Endothelial cell of umbilical vein (primary cell): ENCODE measurements around the gene C1orf122. TPM values are rescaled to one million over a fixed set of nuclear protein-coding genes. Genes with fewer than 3 reads are reported as not detected.

Experiments used
- BruUV-seq: library from RNA; stranded (reverse); fragments of 400-500 nt; replicated peaks from 2 replicates; lab custom pipeline; 2021; lab: Mats Ljungman, UMichigan
- CTCF ChIA-PET: fragments of 300-600, 350-600 bp; sonication (Branson Sonifier 250); formaldehyde crosslinking; loops from one replicate; lab custom pipeline; 2021; ENCODE audit warnings: antibody characterized with exemption, inconsistent platforms; lab: Charles Lee
- POLR2A ChIA-PET: fragments of 300-600, 350-600 bp; sonication (Branson Sonifier 250); formaldehyde crosslinking; loops from one replicate; lab custom pipeline; 2021; ENCODE audit warnings: antibody characterized with exemption, inconsistent platforms; lab: Charles Lee
- DNase-seq: peaks from one replicate; pipeline ENCODE4 v3.0.0-alpha.2; 2011; ENCODE audit warnings: low read depth, low spot score
- FAIRE-seq: peaks from 2 replicates; lab custom pipeline; 2011; peaks lifted over from hg19 to GRCh38; lab: Jason Lieb, UNC
- H2AFZ ChIP-seq: 2 replicates; pipeline ENCODE4 v1.6.0; 2012; ENCODE audit warnings: low read depth, low read length, control low read depth, inconsistent platforms
- H3K27ac ChIP-seq: 2 replicates; pipeline ENCODE4 v1.5.1; 2011; ENCODE audit warnings: low read depth, mild to moderate bottlenecking, control low read depth, low read length, moderate library complexity; ENCODE audit not compliant: insufficient read depth
- H3K27me3 ChIP-seq, 2 experiments: 2 replicates each; pipeline versions ENCODE4 v1.6.0 to v1.6.1; 2011; ENCODE audit warnings: low read length in 2 of 2, mixed read lengths in 1 of 2; ENCODE audit not compliant: control insufficient read depth in 2 of 2, insufficient read depth in 2 of 2
- H3K36me3 ChIP-seq, 2 experiments: 2 replicates in 1 of 2; 3 replicates in 1 of 2; pipeline ENCODE4 v1.5.1; 2011; ENCODE audit warnings: low read length in 2 of 2, mild to moderate bottlenecking in 1 of 2, moderate library complexity in 1 of 2; ENCODE audit not compliant: control insufficient read depth in 2 of 2, insufficient read depth in 2 of 2; ENCODE audit errors: extremely low read depth in 1 of 2
- H3K4me1 ChIP-seq: 3 replicates; pipeline ENCODE4 v1.5.1; 2011; ENCODE audit warnings: mild to moderate bottlenecking, low read length; ENCODE audit not compliant: control insufficient read depth, insufficient read depth; ENCODE audit errors: extremely low read depth
- H3K4me2 ChIP-seq: 2 replicates; pipeline ENCODE4 v1.6.1; 2011; ENCODE audit warnings: low read length, control low read depth, mixed read lengths; ENCODE audit not compliant: insufficient read depth
- H3K4me3 ChIP-seq, 3 experiments: fragments of 200-600 bp in 1 of 3; sonication (generic), shearing (Covaris generic) in 1 of 3; replicated peaks in 1 of 3; 2 replicates each; pipeline ENCODE4 v1.5.1; 2011 to 2016; ENCODE audit warnings: control low read depth in 3 of 3, low read length in 3 of 3, mild to moderate bottlenecking in 2 of 3, inconsistent platforms in 1 of 3, low read depth in 1 of 3, moderate library complexity in 1 of 3; ENCODE audit not compliant: insufficient read depth in 1 of 3
- H3K79me2 ChIP-seq: 2 replicates; pipeline ENCODE4 v1.6.0; 2012; ENCODE audit warnings: low read length, inconsistent platforms; ENCODE audit not compliant: control insufficient read depth, insufficient read depth
- H3K9ac ChIP-seq: replicated peaks from 2 replicates; pipeline ENCODE3; 2011; ENCODE audit warnings: low read length, control low read depth; ENCODE audit not compliant: insufficient read depth; ENCODE audit errors: extremely low read depth
- H3K9me1 ChIP-seq: replicated peaks from 3 replicates; pipeline ENCODE4 v1.6.0; 2011; ENCODE audit warnings: mild to moderate bottlenecking, low read length; ENCODE audit not compliant: control insufficient read depth, insufficient read depth; ENCODE audit errors: extremely low read depth
- H3K9me3 ChIP-seq: replicated peaks from 2 replicates; pipeline ENCODE4 v1.5.1; 2012; ENCODE audit warnings: low read length, inconsistent platforms; ENCODE audit not compliant: control insufficient read depth, insufficient read depth
- H4K20me1 ChIP-seq: replicated peaks from 2 replicates; pipeline ENCODE3; 2011; ENCODE audit warnings: mild to moderate bottlenecking, low read length; ENCODE audit not compliant: control insufficient read depth, insufficient read depth; ENCODE audit errors: extremely low read depth
- EZH2 ChIP-seq: IDR thresholded peaks from 2 replicates; pipeline ENCODE4 v1.6.1; 2012; ENCODE audit warnings: borderline replicate concordance, low read depth, mild to moderate bottlenecking, moderate library complexity, low read length, inconsistent platforms; ENCODE audit not compliant: severe bottlenecking
- FOS ChIP-seq: IDR thresholded peaks from 2 replicates; pipeline ENCODE4 v1.6.1; 2011; ENCODE audit warnings: mild to moderate bottlenecking, low read length, moderate library complexity, borderline replicate concordance; ENCODE audit not compliant: insufficient read depth
- GATA2 ChIP-seq: IDR thresholded peaks from 2 replicates; pipeline ENCODE4 v1.7.0; 2011; ENCODE audit warnings: low read depth, mild to moderate bottlenecking, moderate library complexity, mixed read lengths, low read length; ENCODE audit not compliant: insufficient read length, insufficient read depth
- JUN ChIP-seq: IDR thresholded peaks from 2 replicates; pipeline ENCODE4 v1.6.1; 2011; ENCODE audit warnings: borderline replicate concordance, low read depth; ENCODE audit not compliant: insufficient read length, insufficient read depth
- MAX ChIP-seq: IDR thresholded peaks from 2 replicates; pipeline ENCODE4 v1.6.1; 2011; ENCODE audit not compliant: insufficient read depth, insufficient read length
- MYC ChIP-seq: IDR thresholded peaks from one replicate; pipeline ENCODE4 v1.6.1; 2011; ENCODE audit warnings: mild to moderate bottlenecking, low read depth, low read length
- POLR2A ChIP-seq: IDR thresholded peaks from 2 replicates; pipeline ENCODE4 v1.6.1; 2012; ENCODE audit warnings: low read depth, mild to moderate bottlenecking, control low read depth, low read length
- POLR2AphosphoS5 ChIP-seq: IDR thresholded peaks from 2 replicates; pipeline ENCODE4 v1.6.1; 2012; ENCODE audit warnings: low read depth, mild to moderate bottlenecking, control low read depth, low read length, moderate library complexity; ENCODE audit not compliant: insufficient read depth
- dilution Hi-C: fragments of 300-500 bp; cut with MboI; formaldehyde crosslinking; loops from one replicate; pipeline ENCODE4 v1.15.0; 2019; ENCODE audit warnings: low sequenced_read_pairs; ENCODE audit not compliant: extremely low pct_ligation_motif_present
- intact Hi-C: fragments of 100-400 bp; cut with micrococcal nuclease; formaldehyde crosslinking; loops from one replicate; pipeline ENCODE4 v1.10.0; 2022
- polyA plus RNA-seq, 4 experiments: library from polyadenylated mRNA; depleted of rRNA in 3 of 4; stranded (reverse) in 3 of 4; unstranded in 1 of 4; fragments of >200 nt; gene quantifications; 2 replicates each; pipeline versions ENCODE4 v1.2.1 to v1.2.3, GENCODE V29; 2011 to 2012; ENCODE audit warnings: missing spikeins in 1 of 4
- total RNA-seq: library from RNA; stranded (reverse); gene quantifications from 2 replicates; pipeline ENCODE4 v1.2.3, GENCODE V29; 2021
- TF ChIP-seq, protein P1 (sequence below), 2 donors: IDR thresholded peaks; 1 replicate in 1 of 2; 2 replicates in 1 of 2; pipeline ENCODE4 v1.5.1; 2011; ENCODE audit warnings: low read length in 2 of 2, mild to moderate bottlenecking in 2 of 2, moderate library complexity in 2 of 2, control low read depth in 1 of 2, inconsistent platforms in 1 of 2, low read depth in 1 of 2; ENCODE audit not compliant: insufficient read depth in 1 of 2; ENCODE audit errors: extremely low read depth in 1 of 2

The C1orf122 gene
- total and polyA plus RNA-seq, 2 donors (not counting 3 experiments of a cell fraction or from before 2014, with no cell fraction given): 32.8 to 38.8 TPM

DNA sequence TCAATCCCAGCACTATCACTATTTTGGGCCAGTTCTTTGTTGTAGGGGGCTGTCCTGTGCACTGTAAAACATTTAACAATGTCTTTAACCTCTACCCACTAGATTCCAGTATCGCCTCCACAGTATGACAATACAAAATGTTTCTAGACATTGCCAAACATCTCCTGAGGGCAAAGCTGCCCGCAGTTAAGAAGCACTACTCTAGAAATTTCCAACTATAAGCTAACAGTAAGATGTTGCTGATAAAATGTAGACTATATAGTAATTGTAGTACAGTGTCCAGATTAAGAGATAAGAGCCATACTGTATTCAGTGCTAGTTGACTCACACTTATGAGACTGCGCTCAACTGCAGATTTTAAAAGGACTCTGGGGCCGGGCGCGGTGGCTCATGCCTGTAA is 46.8 kb downstream of the C1orf122 start:
- H3K4me2 ChIP-seq: no peak overlapping the region
- H2AFZ ChIP-seq: no peak overlapping the region
- peaks cover 2% of the 10 kb centered on the region for H4K20me1 ChIP-seq
- ChIA-PET CTCF (no interaction called here), POLR2A (interaction anchor here (0.6 kb wide), 1 partner anchor 184 kb away, joined by 8 read pairs; no protein-coding TSS in a partner anchor)
- peaks cover 57% of the 10 kb centered on the region for H3K79me2 ChIP-seq
- no peaks in the 10 kb centered on the region for H3K9me1 ChIP-seq
- FAIRE-seq (no peak), DNase-seq (no peak)
- dilution Hi-C loops: no loop called here
- TF ChIP-seq EZH2 (no peak), POLR2AphosphoS5 (no peak), MAX (no peak), MYC (no peak), FOS (no peak), GATA2 (no peak), POLR2A (no peak), JUN (no peak)
- TF ChIP-seq, protein P1, sequence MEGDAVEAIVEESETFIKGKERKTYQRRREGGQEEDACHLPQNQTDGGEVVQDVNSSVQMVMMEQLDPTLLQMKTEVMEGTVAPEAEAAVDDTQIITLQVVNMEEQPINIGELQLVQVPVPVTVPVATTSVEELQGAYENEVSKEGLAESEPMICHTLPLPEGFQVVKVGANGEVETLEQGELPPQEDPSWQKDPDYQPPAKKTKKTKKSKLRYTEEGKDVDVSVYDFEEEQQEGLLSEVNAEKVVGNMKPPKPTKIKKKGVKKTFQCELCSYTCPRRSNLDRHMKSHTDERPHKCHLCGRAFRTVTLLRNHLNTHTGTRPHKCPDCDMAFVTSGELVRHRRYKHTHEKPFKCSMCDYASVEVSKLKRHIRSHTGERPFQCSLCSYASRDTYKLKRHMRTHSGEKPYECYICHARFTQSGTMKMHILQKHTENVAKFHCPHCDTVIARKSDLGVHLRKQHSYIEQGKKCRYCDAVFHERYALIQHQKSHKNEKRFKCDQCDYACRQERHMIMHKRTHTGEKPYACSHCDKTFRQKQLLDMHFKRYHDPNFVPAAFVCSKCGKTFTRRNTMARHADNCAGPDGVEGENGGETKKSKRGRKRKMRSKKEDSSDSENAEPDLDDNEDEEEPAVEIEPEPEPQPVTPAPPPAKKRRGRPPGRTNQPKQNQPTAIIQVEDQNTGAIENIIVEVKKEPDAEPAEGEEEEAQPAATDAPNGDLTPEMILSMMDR (IDR thresholded peaks at IDR 0.05; ENCODE audit: extremely low read depth in 1 of 2, insufficient read depth in 1 of 2, low read depth in 1 of 2, low read length in 2 of 2): no peak
- no TSS peak for BruUV-seq
- intact Hi-C loops: no loop called here
- peaks cover 21% of the 10 kb centered on the region for H3K4me1 ChIP-seq
- no peak overlapping the region for H3K4me3 ChIP-seq
- H3K9ac ChIP-seq: no peak overlapping the region
- H3K27ac ChIP-seq: no peak overlapping the region
- peaks cover 1 to 5% of the 10 kb centered on the region in 2 experiments for H3K36me3 ChIP-seq
- H3K9me3 ChIP-seq: no peaks in the 10 kb centered on the region
- no peaks in the 10 kb centered on the region for H3K27me3 ChIP-seq

Other genes with a start within 250 kb of the C1orf122 start
- 55.5 and 57.1 TPM in 2 replicates for gene GNL2, start 211.9 kb upstream of the C1orf122 start, total RNA-seq
- gene GNL2, start 211.9 kb upstream of the C1orf122 start, polyA plus RNA-seq: 14.2 and 18.0 TPM in 2 replicates
- not detected in 2 replicates for gene RSPO1, start 172.9 kb upstream of the C1orf122 start, total RNA-seq
- gene RSPO1, start 172.9 kb upstream of the C1orf122 start, polyA plus RNA-seq: not detected in 2 replicates
- gene CDCA8, start 115.3 kb upstream of the C1orf122 start, total RNA-seq: 43.7 and 45.7 TPM in 2 replicates
- gene CDCA8, start 115.3 kb upstream of the C1orf122 start, polyA plus RNA-seq: 36.2 and 38.5 TPM in 2 replicates
- not detected in 2 replicates for gene EPHA10, start 42.7 kb upstream of the C1orf122 start, total RNA-seq
- not detected in 2 replicates for gene EPHA10, start 42.7 kb upstream of the C1orf122 start, polyA plus RNA-seq
- gene MANEAL, start 13.9 kb upstream of the C1orf122 start, total RNA-seq: 0.66 and 0.92 TPM in 2 replicates
- gene MANEAL, start 13.9 kb upstream of the C1orf122 start, polyA plus RNA-seq: 1.3 and 1.9 TPM in 2 replicates
- 19.2 and 20.4 TPM in 2 replicates for gene YRDC, start 418 bp downstream of the C1orf122 start, total RNA-seq
- gene YRDC, start 418 bp downstream of the C1orf122 start, polyA plus RNA-seq: 20.4 and 20.5 TPM in 2 replicates
- 18.5 and 18.9 TPM in 2 replicates for gene MTF1, start 51.8 kb downstream of the C1orf122 start, total RNA-seq
- gene MTF1, start 51.8 kb downstream of the C1orf122 start, polyA plus RNA-seq: 4.9 and 5.2 TPM in 2 replicates
- 13.5 and 14.7 TPM in 2 replicates for gene INPP5B, start 139.3 kb downstream of the C1orf122 start, total RNA-seq
- gene INPP5B, start 139.3 kb downstream of the C1orf122 start, polyA plus RNA-seq: 7.4 and 10.5 TPM in 2 replicates
- 97.3 and 107 TPM in 2 replicates for gene SF3A3, start 182.2 kb downstream of the C1orf122 start, total RNA-seq
- 20.5 and 26.1 TPM in 2 replicates for gene SF3A3, start 182.2 kb downstream of the C1orf122 start, polyA plus RNA-seq
- gene FHL3, start 197.7 kb downstream of the C1orf122 start, total RNA-seq: 58.7 and 63.8 TPM in 2 replicates
- gene FHL3, start 197.7 kb downstream of the C1orf122 start, polyA plus RNA-seq: 21.3 and 26.1 TPM in 2 replicates
- 54.1 and 60.1 TPM in 2 replicates for gene UTP11, start 204.9 kb downstream of the C1orf122 start, total RNA-seq
- 13.8 and 20.1 TPM in 2 replicates for gene UTP11, start 204.9 kb downstream of the C1orf122 start, polyA plus RNA-seq
- gene POU3F1, start 239.0 kb downstream of the C1orf122 start, total RNA-seq: not detected in 2 replicates
- not detected in 2 replicates for gene POU3F1, start 239.0 kb downstream of the C1orf122 start, polyA plus RNA-seq